K562 (cell line): Measurements from ENCODE around the gene MMEL1. TPM values are rescaled to one million over a fixed set of nuclear protein-coding genes. Genes with fewer than 3 reads are reported as not detected.

ENCODE experiments used
- ATAC-seq: fragments of 200-7000 bp; cut with Tn5 transposase; 3 replicates; pipeline ENCODE4 v1.9.1; 2020; ENCODE audit warnings: moderate library complexity
- BruUV-seq: library from RNA; stranded (reverse); fragments of 400-500 nt; replicated peaks from 2 replicates; lab custom pipeline; 2021; lab: Mats Ljungman, UMichigan
- CTCF ChIA-PET: fragments of 300-600 bp; formaldehyde crosslinking; extraction: SDS; loops from one replicate; lab custom pipeline; 2021; ENCODE audit warnings: low intra/inter-chr PET ratio; lab: Yijun Ruan, JAX
- POLR2A ChIA-PET: fragments of 300-600, 350-650 bp; sonication (Branson Sonifier 250); formaldehyde crosslinking; extraction: SDS; loops from one replicate; lab custom pipeline; 2021; ENCODE audit warnings: antibody characterized with exemption, inconsistent platforms; lab: Yijun Ruan, JAX
- DNase-seq, 4 experiments: peaks; one replicate each; pipeline versions ENCODE4 v3.0.0 to v3.0.0-alpha.2; 2011 to 2018; ENCODE audit warnings: low spot score in 3 of 4, mixed read lengths in 3 of 4; ENCODE audit errors: extremely low read depth in 1 of 4
- FAIRE-seq: peaks from 2 replicates; lab custom pipeline; 2011; peaks lifted over from hg19 to GRCh38; lab: Jason Lieb, UNC
- H2AFZ ChIP-seq: 2 replicates; pipeline ENCODE4 v1.6.0; 2011; ENCODE audit warnings: low read depth, low read length, control low read depth, inconsistent platforms
- H3K27ac ChIP-seq: fragments of 200-600 bp; 3 replicates; pipeline ENCODE4 v1.8.0; 2011; ENCODE audit warnings: low read depth, mild to moderate bottlenecking, control low read depth, inconsistent platforms, low read length, moderate library complexity, mixed read lengths; ENCODE audit errors: extremely low read depth
- H3K27me3 ChIP-seq, 2 experiments: fragments of 300-600 bp in 1 of 2; 2 replicates in 1 of 2; 3 replicates in 1 of 2; pipeline versions ENCODE4 v1.6.0 to v1.8.0; 2011; ENCODE audit warnings: inconsistent platforms in 2 of 2, low read length in 2 of 2, mild to moderate bottlenecking in 1 of 2, mixed read lengths in 1 of 2, moderate library complexity in 1 of 2; ENCODE audit not compliant: control insufficient read depth in 2 of 2, insufficient read depth in 2 of 2
- H3K36me3 ChIP-seq: fragments of 300-600 bp; 3 replicates; pipeline ENCODE4 v1.8.0; 2011; ENCODE audit warnings: mild to moderate bottlenecking, low read length, inconsistent platforms; ENCODE audit not compliant: control insufficient read depth, insufficient read depth
- H3K4me1 ChIP-seq, 2 experiments: fragments of 200-600 bp in 1 of 2; replicated peaks in 1 of 2; 2 replicates in 1 of 2; 3 replicates in 1 of 2; pipeline versions ENCODE4 v1.5.1 to v1.8.0; 2011; ENCODE audit warnings: inconsistent platforms in 2 of 2, low read length in 2 of 2, mild to moderate bottlenecking in 1 of 2, mixed read lengths in 1 of 2, moderate library complexity in 1 of 2; ENCODE audit not compliant: control insufficient read depth in 2 of 2, insufficient read depth in 2 of 2
- H3K4me2 ChIP-seq: 2 replicates; pipeline ENCODE4 v1.6.1; 2011; ENCODE audit warnings: low read length, control low read depth, inconsistent platforms, mixed read lengths; ENCODE audit not compliant: insufficient read depth
- H3K4me3 ChIP-seq: fragments of 200-600 bp; sonication (generic), shearing (Covaris generic); 2 replicates; pipeline ENCODE4 v1.5.1; 2016; ENCODE audit warnings: control low read depth, inconsistent platforms
- H3K79me2 ChIP-seq: fragments of 200-600 bp; 3 replicates; pipeline ENCODE4 v1.8.0; 2011; ENCODE audit warnings: low read length, inconsistent platforms; ENCODE audit not compliant: control insufficient read depth, insufficient read depth
- H3K9ac ChIP-seq, 2 experiments: 2 replicates each; pipeline versions ENCODE4 v1.6.0 to v1.6.1; 2011; ENCODE audit warnings: low read depth in 2 of 2, low read length in 2 of 2, control low read depth in 1 of 2, inconsistent platforms in 1 of 2, mild to moderate bottlenecking in 1 of 2, mixed read lengths in 1 of 2; ENCODE audit not compliant: insufficient read depth in 1 of 2
- H3K9me1 ChIP-seq: one replicate; pipeline ENCODE4 v1.6.0; 2011; ENCODE audit warnings: inconsistent platforms, mild to moderate bottlenecking, low read length, moderate library complexity; ENCODE audit not compliant: control insufficient read depth, insufficient read depth
- H3K9me3 ChIP-seq: replicated peaks from 2 replicates; pipeline ENCODE4 v1.5.1; 2011; ENCODE audit warnings: low read depth, low read length, inconsistent platforms; ENCODE audit not compliant: control insufficient read depth, insufficient read depth
- H4K20me1 ChIP-seq: replicated peaks from 2 replicates; pipeline ENCODE4 v1.6.1; 2011; ENCODE audit warnings: low read length, inconsistent platforms, mixed read lengths; ENCODE audit not compliant: control insufficient read depth, insufficient read depth
- AFF4 ChIP-seq: sonication (generic); formaldehyde crosslinking; IDR thresholded peaks from 2 replicates; pipeline ENCODE4 v1.8.0; 2023; ENCODE audit warnings: mild to moderate bottlenecking, missing genetic modification reagents
- ATF1 ChIP-seq, 2 experiments: fragments of 450-650 bp in 1 of 2; IDR thresholded peaks; 2 replicates each; pipeline ENCODE4 v1.6.1; 2016; ENCODE audit warnings: missing compliant biosample characterization in 1 of 2, missing genetic modification characterization in 1 of 2
- ATF2 ChIP-seq: sonication (generic); formaldehyde crosslinking; IDR thresholded peaks from 2 replicates; pipeline ENCODE4 v1.8.1; 2022; ENCODE audit warnings: missing genetic modification reagents
- E2F4 ChIP-seq: sonication (generic); formaldehyde crosslinking; IDR thresholded peaks from 2 replicates; pipeline ENCODE4 v1.8.0; 2022; ENCODE audit warnings: mild to moderate bottlenecking, low read depth, missing genetic modification reagents
- FOXA3 ChIP-seq, 2 experiments: fragments of 450-650 bp in 1 of 2; sonication (generic) in 1 of 2; formaldehyde crosslinking; IDR thresholded peaks in 1 of 2; conservative IDR thresholded peaks in 1 of 2; 2 replicates each; pipeline versions ENCODE4 v1.4.0 to v1.8.0; 2020 to 2022; ENCODE audit warnings: mild to moderate bottlenecking in 2 of 2, missing genetic modification reagents in 1 of 2
- LARP7 ChIP-seq: fragments of 450-650 bp; IDR thresholded peaks from 2 replicates; pipeline ENCODE4 v1.6.1; 2016
- MITF ChIP-seq: IDR thresholded peaks from 2 replicates; pipeline ENCODE4 v1.6.1; 2014; ENCODE audit warnings: antibody characterized with exemption
- NUFIP1 ChIP-seq: fragments of 450-650 bp; IDR thresholded peaks from 2 replicates; pipeline ENCODE4 v1.6.1; 2018; ENCODE audit not compliant: partially characterized antibody
- PCBP1 ChIP-seq: fragments of 200-400 bp; formaldehyde crosslinking; IDR thresholded peaks from 2 replicates; pipeline ENCODE4 v1.6.1; 2018; ENCODE audit warnings: mild to moderate bottlenecking, low read depth, low read length; ENCODE audit not compliant: poor library complexity, severe bottlenecking
- PTRF ChIP-seq: fragments of 450-650 bp; IDR thresholded peaks from 2 replicates; pipeline ENCODE4 v1.6.1; 2016; ENCODE audit warnings: mild to moderate bottlenecking, missing genetic modification characterization, missing compliant biosample characterization
- RBM15 ChIP-seq: fragments of 200-400 bp; formaldehyde crosslinking; IDR thresholded peaks from 2 replicates; pipeline ENCODE4 v1.6.1; 2018; ENCODE audit warnings: mild to moderate bottlenecking, low read length, moderate library complexity; ENCODE audit not compliant: insufficient read depth
- THAP7 ChIP-seq: fragments of 250-450 bp; sonication (Bioruptor Pico); IDR thresholded peaks from 2 replicates; pipeline ENCODE4 v1.5.0; 2021
- ZBED1 ChIP-seq: IDR thresholded peaks from 2 replicates; pipeline ENCODE4 v1.6.1; 2014
- ZNF79 ChIP-seq: fragments of 250-450 bp; sonication (Bioruptor Pico); IDR thresholded peaks from 2 replicates; pipeline ENCODE4 v1.4.0; 2020; ENCODE audit warnings: low read depth, mild to moderate bottlenecking, moderate library complexity
- whole genome bisulfite sequencing: fragments of 100-300 bp; shearing (Covaris generic); methylation state at CpG from one replicate; pipeline ENCODE4 v1.1.6; 2016; ENCODE audit warnings: low coverage, mixed read lengths; ENCODE audit not compliant: insufficient coverage; ENCODE audit errors: missing lambda C conversion rate; 5-methylcytosine and 5-hydroxymethylcytosine counted together
- in situ Hi-C: fragments of 300-500 bp; cut with MboI; formaldehyde crosslinking; loops from 4 replicates; pipeline ENCODE4 v1.15.0; 2018; ENCODE audit warnings: inconsistent platforms, mixed read lengths
- intact Hi-C: fragments of 100-400 bp; cut with micrococcal nuclease; formaldehyde crosslinking; loops from 2 replicates; pipeline ENCODE4 v1.14.2; 2022
- polyA plus RNA-seq, 8 experiments: library from polyadenylated mRNA; depleted of rRNA in 4 of 8; stranded (reverse) in 5 of 8; unstranded in 3 of 8; fragments of >200 nt; fragmentation: Nextera tagmentation in 2 of 8; fragmentation: Illumina TruSeq in 1 of 8; extraction: Ambion mirVana in 2 of 8; extraction: Trizol in 1 of 8; gene quantifications; 2 replicates each; pipeline versions ENCODE4 v1.2.1 to v1.2.3, GENCODE V29; 2011 to 2014; ENCODE audit warnings: inconsistent platforms in 1 of 8, missing spikeins in 1 of 8
- total RNA-seq, 7 experiments: library from RNA; depleted of rRNA in 6 of 7; stranded (reverse); fragments of >200 nt in 6 of 7; fragmentation: Illumina TruSeq in 2 of 7; extraction: Trizol in 2 of 7; gene quantifications; 2 replicates each; pipeline versions ENCODE4 v1.2.1 to v1.2.3, GENCODE V29; 2011 to 2021; ENCODE audit warnings: low replicate concordance in 1 of 7

The MMEL1 gene
- total and polyA plus RNA-seq, 9 of the 15 experiments (the other 6 are each of a cell fraction or from before 2014, with no cell fraction given): not detected

- no TSS peak for BruUV-seq
- 0 out of 2 replicates have a peak, but pooled peaks cover 9% of the 10 kb centered on the region for H4K20me1 ChIP-seq
- CTCF ChIA-PET: no interaction called here
- ATAC-seq: no peak
- no peaks in the 10 kb centered on the region for H3K9me3 ChIP-seq
- no peak overlapping the region for H3K4me2 ChIP-seq
- no peak overlapping the region for H3K27ac ChIP-seq
- H3K4me3 ChIP-seq: no peak overlapping the region
- in situ Hi-C loops: no loop called here
- H3K27me3 ChIP-seq: peaks cover 28 to 66% of the 10 kb centered on the region in 2 experiments; a peak in 4 of 5 replicates
- peaks cover 0 to 45% of the 10 kb centered on the region in 2 experiments; a peak in 2 of 5 replicates for H3K4me1 ChIP-seq
- no peak for FAIRE-seq
- H3K9me1 ChIP-seq: no peaks in the 10 kb centered on the region
- H3K36me3 ChIP-seq: no peaks in the 10 kb centered on the region
- intact Hi-C loops: no loop called here
- H3K79me2 ChIP-seq: no peaks in the 10 kb centered on the region
- WGBS: 13% methylated on average over 15 of the region's 15 CpGs
- no peak for DNase-seq
- H2AFZ ChIP-seq: no peak overlapping the region
- no peak overlapping the region for H3K9ac ChIP-seq
- POLR2A ChIA-PET: no interaction called here
- TF ChIP-seq NUFIP1 (no peak), ATF2 (no peak), MITF (no peak), RBM15 (no peak), AFF4 (CRISPR knock-in tag) (no peak), PCBP1 (no peak), E2F4 (CRISPR knock-in tag) (no peak), LARP7 (no peak), ATF1 (CRISPR knock-in tag; IDR thresholded peaks at IDR 0.05) (no peak), ATF1 (tag; IDR thresholded peaks at IDR 0.05) (no peak), THAP7 (CRISPR knock-in tag) (no peak), ZNF79 (CRISPR knock-in tag) (no peak), PTRF (tag) (no peak), ZBED1 (no peak), FOXA3 (CRISPR knock-in tag; conservative IDR thresholded peaks at IDR 0.05 in 1 of 2, IDR thresholded peaks at IDR 0.05 in 1 of 2) (no peak)
These were observed 26.4 kb downstream of the MMEL1 start for GRCh38 chr1:2606396-2606880.
